D721Med (cell line): Measurements from ENCODE around the gene SLC6A6.

ENCODE experiments used
- DNase-seq: peaks from one replicate; pipeline ENCODE4 v3.0.0; 2011; ENCODE audit warnings: low spot score; ENCODE audit not compliant: insufficient read length
- FAIRE-seq: peaks from 2 replicates; lab custom pipeline; 2011; peaks lifted over from hg19 to GRCh38; lab: Jason Lieb, UNC
- TF ChIP-seq, protein P1 (sequence below): IDR thresholded peaks from 2 replicates; pipeline ENCODE4 v1.5.1; 2012; ENCODE audit warnings: mild to moderate bottlenecking, control low read depth; ENCODE audit not compliant: insufficient read depth; ENCODE audit errors: missing control alignments

The SLC6A6 gene

DNA sequence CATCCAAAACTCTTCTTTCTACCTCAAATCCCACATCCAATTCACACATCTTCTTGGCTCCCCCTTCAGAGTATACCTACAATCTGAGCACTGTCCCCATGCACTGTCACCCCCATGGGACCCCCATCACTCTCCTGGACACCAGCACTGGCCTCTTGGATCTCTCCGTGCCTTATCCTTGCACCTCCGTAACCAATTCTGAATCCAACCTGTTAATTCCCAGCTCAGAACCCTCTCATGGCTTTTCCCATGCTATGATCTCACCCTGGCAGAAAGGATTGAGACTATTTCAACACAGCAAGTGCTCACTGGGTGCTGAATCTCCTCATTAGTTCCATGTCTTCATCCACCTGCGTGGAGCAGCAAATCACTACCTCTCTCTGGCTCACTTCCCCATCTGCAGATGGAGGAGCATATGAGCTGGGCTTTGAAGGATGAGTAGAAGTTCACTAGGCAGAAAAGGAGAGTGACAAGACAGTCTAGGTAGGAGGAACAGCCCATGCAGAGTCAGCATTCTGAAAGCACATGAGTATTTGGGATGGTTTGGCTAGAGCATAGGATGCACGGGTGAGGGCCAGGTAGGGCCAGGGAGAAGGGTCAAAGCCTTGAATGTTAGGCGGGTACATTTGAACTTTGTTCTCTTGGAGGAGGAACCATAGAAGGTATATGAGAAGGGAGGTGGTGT lies 48.7 kb downstream of the SLC6A6 start:
- FAIRE-seq (no peak), DNase-seq (no peak)
- TF ChIP-seq, protein P1, sequence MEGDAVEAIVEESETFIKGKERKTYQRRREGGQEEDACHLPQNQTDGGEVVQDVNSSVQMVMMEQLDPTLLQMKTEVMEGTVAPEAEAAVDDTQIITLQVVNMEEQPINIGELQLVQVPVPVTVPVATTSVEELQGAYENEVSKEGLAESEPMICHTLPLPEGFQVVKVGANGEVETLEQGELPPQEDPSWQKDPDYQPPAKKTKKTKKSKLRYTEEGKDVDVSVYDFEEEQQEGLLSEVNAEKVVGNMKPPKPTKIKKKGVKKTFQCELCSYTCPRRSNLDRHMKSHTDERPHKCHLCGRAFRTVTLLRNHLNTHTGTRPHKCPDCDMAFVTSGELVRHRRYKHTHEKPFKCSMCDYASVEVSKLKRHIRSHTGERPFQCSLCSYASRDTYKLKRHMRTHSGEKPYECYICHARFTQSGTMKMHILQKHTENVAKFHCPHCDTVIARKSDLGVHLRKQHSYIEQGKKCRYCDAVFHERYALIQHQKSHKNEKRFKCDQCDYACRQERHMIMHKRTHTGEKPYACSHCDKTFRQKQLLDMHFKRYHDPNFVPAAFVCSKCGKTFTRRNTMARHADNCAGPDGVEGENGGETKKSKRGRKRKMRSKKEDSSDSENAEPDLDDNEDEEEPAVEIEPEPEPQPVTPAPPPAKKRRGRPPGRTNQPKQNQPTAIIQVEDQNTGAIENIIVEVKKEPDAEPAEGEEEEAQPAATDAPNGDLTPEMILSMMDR: no peak

DNA sequence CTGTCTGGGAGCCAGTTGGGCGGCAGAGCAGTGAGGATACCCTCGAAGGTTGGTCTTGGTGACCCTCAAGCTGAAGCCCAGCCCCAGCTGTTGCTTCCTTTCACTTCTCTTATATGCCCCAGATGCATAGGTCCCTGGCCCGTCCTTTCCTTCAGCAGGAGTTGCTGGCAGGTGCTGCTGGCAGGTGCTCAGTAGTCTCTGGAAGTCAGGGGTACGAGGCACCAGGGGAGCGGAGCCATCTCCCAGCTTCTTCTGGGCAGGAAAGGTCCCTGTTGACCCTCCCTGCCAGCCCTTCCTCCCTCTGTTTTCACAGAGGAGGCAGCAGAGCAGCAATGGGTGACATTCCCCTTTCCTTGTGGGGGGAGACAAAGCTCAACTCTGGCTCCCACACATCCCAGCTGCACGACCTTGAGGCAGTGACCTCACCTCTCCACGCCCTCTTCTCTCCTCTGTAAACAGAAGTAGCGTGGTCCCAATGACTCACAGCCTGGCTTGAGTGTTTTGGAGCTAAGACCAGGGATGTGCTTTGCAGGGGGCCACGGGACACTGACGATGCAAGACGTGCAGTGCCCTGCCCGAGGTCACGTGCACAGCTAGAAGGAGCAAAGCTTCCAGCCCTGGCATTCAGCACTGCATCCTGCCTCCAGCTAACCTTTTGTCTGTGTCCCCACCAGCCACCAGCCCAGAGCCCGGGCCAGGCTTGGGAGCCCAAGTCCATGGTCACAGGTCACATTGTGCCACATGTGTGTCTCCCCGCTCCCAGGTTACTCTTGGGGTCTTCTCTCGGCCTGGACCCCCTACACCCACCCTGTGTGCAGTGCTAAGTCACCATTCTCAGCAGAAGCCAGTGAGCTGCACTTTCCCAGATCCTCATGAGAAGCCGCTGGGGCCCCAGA lies 49.7 kb downstream of the SLC6A6 start:
- DNase-seq: no peak
- TF ChIP-seq, protein P1: no peak

DNA sequence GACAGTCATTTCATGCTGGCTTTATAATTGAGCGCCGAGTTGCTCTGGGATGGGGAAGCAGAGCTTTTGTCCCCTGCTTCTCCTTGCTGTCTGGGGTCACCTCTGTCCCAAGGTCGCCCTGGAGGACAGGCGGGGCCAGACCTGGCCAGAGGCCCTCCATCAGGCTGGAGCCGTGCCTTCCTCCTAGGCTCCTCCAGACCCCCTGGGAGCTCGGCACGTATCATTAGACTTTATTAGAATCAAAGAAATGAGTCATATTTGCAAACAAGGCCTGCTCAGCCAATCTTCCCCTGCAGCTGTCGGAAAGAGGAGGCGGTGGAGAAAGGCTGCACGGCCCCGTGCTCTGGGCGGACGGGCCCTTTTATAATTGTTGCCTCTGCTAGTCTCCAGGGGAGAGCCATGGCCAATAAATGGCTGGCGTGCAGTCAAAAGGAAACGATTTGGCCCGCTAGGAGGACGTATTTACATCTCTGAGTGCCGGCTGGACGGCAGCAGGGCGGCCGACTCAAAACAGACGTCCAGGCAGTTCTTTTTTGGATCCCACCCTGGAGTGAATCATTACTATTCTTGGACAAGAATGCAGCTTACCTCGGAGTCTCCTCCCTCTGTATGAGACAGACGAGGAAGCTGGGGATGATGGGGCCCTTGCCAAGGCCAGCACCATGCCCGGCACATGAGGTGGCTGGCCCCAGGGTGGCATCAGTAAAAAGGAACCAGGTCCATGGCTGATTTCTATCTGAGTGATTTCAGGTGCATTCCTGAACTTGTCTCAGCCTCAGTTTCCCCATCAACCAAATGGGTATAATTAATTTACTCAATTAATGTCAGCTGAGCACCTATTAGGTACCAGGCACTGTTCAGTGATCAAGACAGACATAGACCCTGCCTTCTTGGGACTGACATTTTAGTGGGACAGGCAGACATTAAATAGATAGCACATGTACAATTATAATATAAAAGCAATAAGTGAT lies 50.6 kb downstream of the SLC6A6 start:
- TF ChIP-seq, protein P1: no peak
- DNase-seq (no peak), FAIRE-seq (no peak)

More for the DNA sequence above, 49.7 kb downstream of the SLC6A6 start:
- no peak for FAIRE-seq

DNA sequence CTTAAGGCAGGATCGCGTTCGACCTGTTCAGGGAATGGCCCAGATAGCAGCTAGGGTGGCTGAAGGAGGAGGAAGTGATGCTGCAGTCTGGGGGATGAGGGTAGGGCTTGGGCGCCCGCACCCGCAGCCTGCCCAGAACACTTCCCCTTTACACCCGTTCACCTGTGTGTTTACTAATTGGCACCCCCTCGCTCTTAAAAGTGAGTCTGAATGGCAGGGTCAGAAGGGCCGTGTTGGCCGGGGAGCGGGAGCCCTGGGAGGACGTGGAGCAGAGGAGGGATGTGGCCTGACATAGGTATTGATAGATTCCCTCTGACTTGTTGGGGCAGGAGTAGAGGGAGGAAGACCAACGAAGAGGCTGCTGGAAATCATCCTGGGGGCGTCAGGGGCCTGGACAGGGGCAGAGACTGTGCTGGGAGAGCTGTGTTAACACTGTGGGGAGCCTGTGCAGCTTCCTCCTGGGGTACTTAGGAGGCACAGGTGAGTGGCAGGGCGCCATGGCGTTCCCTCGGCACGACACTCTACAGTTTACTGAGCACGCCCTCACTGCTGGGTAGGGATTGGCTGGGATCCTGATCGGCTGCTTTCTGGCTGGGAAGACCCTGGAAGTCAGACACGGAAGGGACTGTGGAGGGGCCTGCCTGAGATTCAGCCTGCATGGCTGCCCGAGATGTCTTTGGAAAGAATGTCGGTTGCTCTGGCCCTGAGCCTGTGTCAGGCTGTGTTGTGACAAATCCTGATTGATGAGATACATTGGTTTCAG lies 51.7 kb downstream of the SLC6A6 start:
- TF ChIP-seq, protein P1: no peak
- FAIRE-seq (no peak), DNase-seq (no peak)

DNA sequence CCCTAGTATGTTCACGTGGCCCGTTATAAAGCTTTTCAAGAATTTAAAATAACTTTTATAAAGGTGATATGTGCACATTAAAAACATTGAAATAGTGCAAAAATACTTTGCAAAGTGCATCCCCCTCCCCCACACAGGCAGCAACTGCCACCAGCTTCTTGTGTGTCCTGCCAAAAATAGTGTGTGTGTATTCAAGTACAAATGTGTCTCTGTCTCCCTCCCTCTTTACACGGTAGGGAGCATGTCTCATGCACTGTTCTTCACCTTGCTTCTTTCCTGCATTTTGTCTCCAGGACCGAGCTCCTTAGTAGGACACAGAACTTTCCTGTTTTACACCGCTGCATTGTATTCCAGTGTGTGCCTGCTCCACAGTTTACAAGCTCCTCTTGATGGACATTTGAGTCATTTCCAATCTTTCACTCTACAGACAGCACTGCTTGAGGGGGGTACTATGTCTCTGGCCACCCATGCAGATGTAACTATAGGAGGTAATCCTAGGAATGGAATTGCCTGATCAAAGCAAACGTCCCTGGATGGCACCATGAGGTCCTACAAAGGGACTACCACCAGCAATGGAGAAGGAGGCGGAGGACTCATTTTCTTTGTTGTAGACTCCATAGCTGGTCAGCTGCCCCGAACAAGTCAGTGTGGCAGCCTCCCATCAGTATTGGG lies 52.4 kb downstream of the SLC6A6 start:
- no peak for DNase-seq
- FAIRE-seq: no peak
- TF ChIP-seq, protein P1: no peak
